GM12878 (cell line): ENCODE results near the gene SCGN. TPM values are rescaled to one million over a fixed set of nuclear protein-coding genes. Genes with fewer than 3 reads are reported as not detected.

ENCODE experiments used
- ATAC-seq: fragments of 200-7000 bp; cut with Tn5 transposase; 3 replicates; pipeline ENCODE4 v1.9.1; 2020; ENCODE audit warnings: mild to moderate bottlenecking, moderate library complexity
- BruUV-seq: library from RNA; stranded (reverse); fragments of 400-500 nt; replicated peaks from 2 replicates; lab custom pipeline; 2021; lab: Mats Ljungman, UMichigan
- CTCF ChIA-PET: fragments of 300-600 bp; sonication (Branson Sonifier 250); formaldehyde crosslinking; extraction: SDS; loops from one replicate; lab custom pipeline; 2021; ENCODE audit warnings: inconsistent platforms; lab: Yijun Ruan, JAX
- POLR2A ChIA-PET: fragments of 350-600 bp; formaldehyde crosslinking; extraction: SDS; loops from one replicate; lab custom pipeline; 2021; ENCODE audit warnings: inconsistent platforms; lab: Charles Lee
- RAD21 ChIA-PET: fragments of 300-600 bp; sonication (Branson Sonifier 250); formaldehyde crosslinking; loops from one replicate; lab custom pipeline; 2023; ENCODE audit warnings: antibody characterized with exemption; ENCODE audit not compliant: unreplicated experiment; lab: Charles Lee
- SMC1A ChIA-PET: fragments of 300-600 bp; sonication (Branson Sonifier 250); formaldehyde crosslinking; loops from one replicate; lab custom pipeline; 2023; ENCODE audit not compliant: unreplicated experiment, uncharacterized antibody; lab: Charles Lee
- DNase-seq: peaks from one replicate; pipeline ENCODE4 v3.0.0-alpha.2; 2011; ENCODE audit warnings: low read depth, low spot score
- FAIRE-seq: peaks from 3 replicates; lab custom pipeline; 2011; peaks lifted over from hg19 to GRCh38; lab: Jason Lieb, UNC
- H2AFZ ChIP-seq: 2 replicates; pipeline ENCODE4 v1.6.0; 2011; ENCODE audit warnings: low read depth, low read length, control low read depth; ENCODE audit not compliant: control insufficient read depth
- H3K27ac ChIP-seq: 2 replicates; pipeline ENCODE4 v1.5.1; 2011; ENCODE audit warnings: control low read depth; ENCODE audit not compliant: control insufficient read depth, insufficient read depth
- H3K27me3 ChIP-seq, 2 experiments: replicated peaks in 1 of 2; 2 replicates each; pipeline versions ENCODE4 v1.6.0 to v1.6.1; 2011; ENCODE audit warnings: low read length in 1 of 2; ENCODE audit not compliant: control insufficient read depth in 2 of 2, insufficient read depth in 2 of 2
- H3K36me3 ChIP-seq, 2 experiments: 2 replicates each; pipeline ENCODE4 v1.5.1; 2011; ENCODE audit warnings: low read length in 1 of 2; ENCODE audit not compliant: control insufficient read depth in 2 of 2, insufficient read depth in 2 of 2
- H3K4me1 ChIP-seq: 2 replicates; pipeline ENCODE4 v1.6.1; 2011; ENCODE audit warnings: mild to moderate bottlenecking, low read length, moderate library complexity, mixed read lengths; ENCODE audit not compliant: control insufficient read depth, insufficient read depth
- H3K4me2 ChIP-seq: 2 replicates; pipeline ENCODE4 v1.6.0; 2011; ENCODE audit warnings: control low read depth; ENCODE audit not compliant: control insufficient read depth, insufficient read depth
- H3K4me3 ChIP-seq: fragments of 200-600 bp; sonication (generic); 2 replicates; pipeline ENCODE4 v1.5.1; 2016
- H3K79me2 ChIP-seq: 2 replicates; pipeline ENCODE4 v1.6.0; 2011; ENCODE audit warnings: low read length; ENCODE audit not compliant: control insufficient read depth, insufficient read depth
- H3K9ac ChIP-seq: 2 replicates; pipeline ENCODE4 v1.8.0; 2011; ENCODE audit warnings: low read length, control low read depth, mixed read lengths; ENCODE audit not compliant: control insufficient read depth, insufficient read depth
- H3K9me3 ChIP-seq: replicated peaks from 3 replicates; pipeline ENCODE4 v1.5.1; 2011; ENCODE audit warnings: mild to moderate bottlenecking, low read length; ENCODE audit not compliant: control insufficient read depth, insufficient read depth
- H4K20me1 ChIP-seq: 2 replicates; pipeline ENCODE4 v1.6.0; 2011; ENCODE audit not compliant: control insufficient read depth, insufficient read depth
- CBX5 ChIP-seq: sonication (generic); IDR thresholded peaks from 2 replicates; pipeline ENCODE4 v1.6.1; 2016; ENCODE audit warnings: low read depth, moderate library complexity, mild to moderate bottlenecking, inconsistent platforms
- DPF2 ChIP-seq: fragments of 450-650 bp; IDR thresholded peaks from 2 replicates; pipeline ENCODE4 v1.6.1; 2017; ENCODE audit warnings: mild to moderate bottlenecking
- FOXK2 ChIP-seq: fragments of 450-650 bp; IDR thresholded peaks from 2 replicates; pipeline ENCODE4 v1.6.1; 2017; ENCODE audit warnings: mild to moderate bottlenecking, moderate library complexity
- HDGF ChIP-seq: fragments of 450-650 bp; IDR thresholded peaks from 2 replicates; pipeline ENCODE4 v1.6.1; 2016; ENCODE audit warnings: antibody characterized with exemption
- KDM1A ChIP-seq: fragments of 200-600 bp; sonication (generic); IDR thresholded peaks from 2 replicates; pipeline ENCODE4 v1.6.1; 2016; ENCODE audit warnings: borderline replicate concordance
- MTA3 ChIP-seq: IDR thresholded peaks from 2 replicates; pipeline ENCODE4 v1.6.1; 2012; ENCODE audit warnings: low read length, inconsistent platforms, borderline replicate concordance
- MXI1 ChIP-seq: fragments of 150-350 bp; IDR thresholded peaks from 2 replicates; pipeline ENCODE4 v1.6.1; 2011; ENCODE audit warnings: low read depth, mild to moderate bottlenecking, inconsistent platforms, low read length, improper control_type of control experiment
- TBL1XR1 ChIP-seq: IDR thresholded peaks from 2 replicates; pipeline ENCODE4 v1.6.1; 2012; ENCODE audit warnings: low read depth, low read length, improper control_type of control experiment
- TCF12 ChIP-seq: IDR thresholded peaks from 2 replicates; pipeline ENCODE4 v1.6.1; 2011; ENCODE audit warnings: low read depth, mild to moderate bottlenecking, low read length
- YBX1 ChIP-seq: fragments of 450-650 bp; IDR thresholded peaks from 2 replicates; pipeline ENCODE4 v1.6.1; 2016; ENCODE audit warnings: antibody characterized with exemption
- ZBED1 ChIP-seq: IDR thresholded peaks from 2 replicates; pipeline ENCODE4 v1.6.1; 2016; ENCODE audit warnings: borderline replicate concordance
- ZNF207 ChIP-seq: fragments of 450-650 bp; IDR thresholded peaks from 2 replicates; pipeline ENCODE4 v1.6.1; 2014; ENCODE audit warnings: antibody characterized with exemption, mild to moderate bottlenecking, borderline replicate concordance
- WGBS: methylation state at CpG from one replicate; pipeline ENCODE4 v1.1.6; 2016; ENCODE audit warnings: low lambda C conversion rate; ENCODE audit not compliant: insufficient replicate concordance, insufficient coverage; ENCODE audit errors: missing lambda C conversion rate; 5-methylcytosine and 5-hydroxymethylcytosine counted together
- in situ Hi-C: fragments of 300-500 bp; cut with MboI; formaldehyde crosslinking; loops from 9 replicates; pipeline ENCODE4 v1.14.3; 2018; ENCODE audit warnings: mixed read lengths
- intact Hi-C: fragments of 100-400 bp; cut with micrococcal nuclease; formaldehyde crosslinking; loops from one replicate; pipeline ENCODE4 v1.14.2; 2022; ENCODE audit not compliant: unreplicated experiment
- polyA plus RNA-seq, 11 experiments: library from polyadenylated mRNA; depleted of rRNA in 4 of 11; unstranded in 6 of 11; stranded (reverse) in 5 of 11; fragments of >200 nt; fragmentation: Nextera tagmentation in 4 of 11; fragmentation: Illumina TruSeq in 1 of 11; extraction: Ambion mirVana in 4 of 11; extraction: Trizol in 1 of 11; gene quantifications; 1 replicate in 1 of 11; 2 replicates in 10 of 11; pipeline versions ENCODE4 v1.2.1 to v1.2.3, GENCODE V29; 2011 to 2016; ENCODE audit warnings: inconsistent platforms in 2 of 11, missing spikeins in 2 of 11, low read depth in 1 of 11
- total RNA-seq, 4 experiments: library from RNA; depleted of rRNA in 3 of 4; stranded (reverse); fragments of >200 nt in 3 of 4; fragmentation: Illumina TruSeq in 1 of 4; extraction: Trizol in 1 of 4; gene quantifications; 2 replicates each; pipeline versions ENCODE4 v1.2.1 to v1.2.3, GENCODE V29; 2013 to 2021
- TF ChIP-seq, protein P1 (sequence below): fragments of 450-650 bp; formaldehyde crosslinking; IDR thresholded peaks from 2 replicates; pipeline ENCODE4 v1.4.0; 2020; ENCODE audit warnings: mild to moderate bottlenecking, moderate library complexity
- TF ChIP-seq, protein P2 (sequence below): IDR thresholded peaks from 2 replicates; pipeline ENCODE4 v1.6.1; 2011; ENCODE audit warnings: low read depth, mild to moderate bottlenecking, low read length, moderate library complexity, borderline replicate concordance; ENCODE audit errors: extremely low read depth

Gene SCGN
- total and polyA plus RNA-seq, 10 of the 15 experiments (the other 5 are each of a cell fraction or from before 2014, with no cell fraction given): not detected

DNA sequence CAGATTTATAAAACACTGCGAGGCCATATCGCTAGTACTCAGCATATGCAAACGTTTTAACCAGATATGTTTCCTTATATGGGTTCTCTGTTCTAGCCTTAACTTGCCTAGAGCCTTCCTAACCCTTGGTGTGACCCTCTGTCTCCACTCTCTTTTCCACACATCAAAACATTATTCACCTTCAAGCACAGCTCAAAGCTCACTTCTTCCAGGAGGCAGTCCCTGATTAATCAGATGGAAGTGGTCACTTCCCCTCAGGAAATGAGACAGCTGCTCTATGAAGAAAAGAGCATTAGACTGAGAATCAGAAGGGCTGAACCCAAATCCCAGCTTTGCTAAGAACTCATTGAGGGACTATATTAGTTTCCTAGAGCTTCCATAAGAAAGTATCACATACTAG is 62.8 kb downstream of the SCGN start:
- ChIA-PET RAD21 (no interaction called here), SMC1A (interaction anchor here (0.7 to 1.9 kb wide), 3 partner anchors 12 to 491 kb away, joined by 3 to 6 read pairs (median 4); no protein-coding TSS in a partner anchor), POLR2A (no interaction called here), CTCF (interaction anchor here (1.9 to 2.8 kb wide), 2 partner anchors 277 to 491 kb away, joined by 5 to 17 read pairs; no protein-coding TSS in a partner anchor)
- H3K4me1 ChIP-seq: no peaks in the 10 kb centered on the region
- peaks cover 0 to 3% of the 10 kb centered on the region in 2 experiments; a peak in 1 of 4 replicates for H3K27me3 ChIP-seq
- 25% methylated on average over 3 of the region's 3 CpGs for WGBS
- intact Hi-C loops: loop anchor here (5.0 kb wide), 1 partner anchor 278 kb away; no protein-coding TSS in a partner anchor
- no peaks in the 10 kb centered on the region for H3K79me2 ChIP-seq
- H4K20me1 ChIP-seq: no peaks in the 10 kb centered on the region
- no peak overlapping the region for H2AFZ ChIP-seq
- no peak overlapping the region for H3K4me2 ChIP-seq
- TF ChIP-seq ZBED1 (no peak), FOXK2 (no peak)
- TF ChIP-seq, all 136 proteins: peak for 0
- no peak overlapping the region for H3K9ac ChIP-seq
- H3K9me3 ChIP-seq: no peaks in the 10 kb centered on the region
- no peak overlapping the region for H3K4me3 ChIP-seq
- no peak for ATAC-seq
- FAIRE-seq: no peak
- in situ Hi-C loops: loop anchor here (10.0 kb wide), 1 partner anchor 490 kb away; no protein-coding TSS in a partner anchor
- no peak overlapping the region for H3K27ac ChIP-seq
- no peak for DNase-seq
- no peaks in the 10 kb centered on the region for H3K36me3 ChIP-seq
- BruUV-seq: no TSS peak

DNA sequence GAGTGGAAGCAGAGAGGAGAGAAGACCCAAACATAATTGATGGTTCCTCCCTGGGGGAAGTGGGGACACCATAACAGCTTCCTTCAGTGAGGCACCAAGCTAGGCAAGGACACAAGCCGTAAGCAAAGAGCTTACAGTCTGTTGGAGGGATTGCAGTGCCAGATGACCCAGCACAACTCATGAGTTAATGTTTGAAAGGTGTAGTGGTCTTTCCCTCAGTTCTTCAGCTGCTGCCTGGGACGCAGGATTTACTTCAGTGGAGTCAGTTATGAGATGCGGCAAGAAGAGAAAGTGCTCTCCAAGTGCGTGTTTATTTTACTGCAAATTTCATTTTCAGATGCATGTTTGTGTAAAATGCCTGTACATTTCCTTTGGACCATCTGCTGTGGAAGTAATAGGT is 63.8 kb downstream of the SCGN start:
- ATAC-seq (no peak), FAIRE-seq (no peak), DNase-seq (no peak)
- peaks cover 0 to 3% of the 10 kb centered on the region in 2 experiments; a peak in 1 of 4 replicates for H3K27me3 ChIP-seq
- H3K4me2 ChIP-seq: no peak overlapping the region
- ChIA-PET SMC1A (interaction anchor here (0.8 to 1.9 kb wide), 4 partner anchors 13 to 492 kb away, joined by 3 to 6 read pairs (median 4); no protein-coding TSS in a partner anchor), CTCF (interaction anchor here (0.6 to 2.8 kb wide), 8 partner anchors 31 to 492 kb away, joined by 3 to 17 read pairs (median 4); no protein-coding TSS in a partner anchor), POLR2A (no interaction called here), RAD21 (interaction anchor here (1.2 kb wide), 1 partner anchor 493 kb away, joined by 7 read pairs; no protein-coding TSS in a partner anchor)
- 61% methylated on average over 4 of the region's 4 CpGs for WGBS
- no peak overlapping the region for H3K4me3 ChIP-seq
- H3K27ac ChIP-seq: no peak overlapping the region
- intact Hi-C loops: loop anchor here (5.0 kb wide), 1 partner anchor 277 kb away; no protein-coding TSS in a partner anchor
- no TSS peak for BruUV-seq
- in situ Hi-C loops: loop anchor here (10.0 kb wide), 1 partner anchor 491 kb away; no protein-coding TSS in a partner anchor
- H4K20me1 ChIP-seq: no peaks in the 10 kb centered on the region
- H3K9ac ChIP-seq: no peak overlapping the region
- no peaks in the 10 kb centered on the region for H3K4me1 ChIP-seq
- no peaks in the 10 kb centered on the region for H3K9me3 ChIP-seq
- H3K79me2 ChIP-seq: no peaks in the 10 kb centered on the region
- no peaks in the 10 kb centered on the region for H3K36me3 ChIP-seq
- H2AFZ ChIP-seq: no peak overlapping the region
- TF ChIP-seq TBL1XR1 (no peak), MTA3 (no peak), FOXK2 (no peak), YBX1 (no peak), CBX5 (no peak), DPF2 (no peak), MXI1 (no peak), HDGF (no peak), KDM1A (no peak), TCF12 (no peak), ZNF207 (no peak)
- TF ChIP-seq, protein P1, sequence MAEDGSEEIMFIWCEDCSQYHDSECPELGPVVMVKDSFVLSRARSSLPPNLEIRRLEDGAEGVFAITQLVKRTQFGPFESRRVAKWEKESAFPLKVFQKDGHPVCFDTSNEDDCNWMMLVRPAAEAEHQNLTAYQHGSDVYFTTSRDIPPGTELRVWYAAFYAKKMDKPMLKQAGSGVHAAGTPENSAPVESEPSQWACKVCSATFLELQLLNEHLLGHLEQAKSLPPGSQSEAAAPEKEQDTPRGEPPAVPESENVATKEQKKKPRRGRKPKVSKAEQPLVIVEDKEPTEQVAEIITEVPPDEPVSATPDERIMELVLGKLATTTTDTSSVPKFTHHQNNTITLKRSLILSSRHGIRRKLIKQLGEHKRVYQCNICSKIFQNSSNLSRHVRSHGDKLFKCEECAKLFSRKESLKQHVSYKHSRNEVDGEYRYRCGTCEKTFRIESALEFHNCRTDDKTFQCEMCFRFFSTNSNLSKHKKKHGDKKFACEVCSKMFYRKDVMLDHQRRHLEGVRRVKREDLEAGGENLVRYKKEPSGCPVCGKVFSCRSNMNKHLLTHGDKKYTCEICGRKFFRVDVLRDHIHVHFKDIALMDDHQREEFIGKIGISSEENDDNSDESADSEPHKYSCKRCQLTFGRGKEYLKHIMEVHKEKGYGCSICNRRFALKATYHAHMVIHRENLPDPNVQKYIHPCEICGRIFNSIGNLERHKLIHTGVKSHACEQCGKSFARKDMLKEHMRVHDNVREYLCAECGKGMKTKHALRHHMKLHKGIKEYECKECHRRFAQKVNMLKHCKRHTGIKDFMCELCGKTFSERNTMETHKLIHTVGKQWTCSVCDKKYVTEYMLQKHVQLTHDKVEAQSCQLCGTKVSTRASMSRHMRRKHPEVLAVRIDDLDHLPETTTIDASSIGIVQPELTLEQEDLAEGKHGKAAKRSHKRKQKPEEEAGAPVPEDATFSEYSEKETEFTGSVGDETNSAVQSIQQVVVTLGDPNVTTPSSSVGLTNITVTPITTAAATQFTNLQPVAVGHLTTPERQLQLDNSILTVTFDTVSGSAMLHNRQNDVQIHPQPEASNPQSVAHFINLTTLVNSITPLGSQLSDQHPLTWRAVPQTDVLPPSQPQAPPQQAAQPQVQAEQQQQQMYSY (CRISPR knock-in tag): no peak
- TF ChIP-seq, protein P2, sequence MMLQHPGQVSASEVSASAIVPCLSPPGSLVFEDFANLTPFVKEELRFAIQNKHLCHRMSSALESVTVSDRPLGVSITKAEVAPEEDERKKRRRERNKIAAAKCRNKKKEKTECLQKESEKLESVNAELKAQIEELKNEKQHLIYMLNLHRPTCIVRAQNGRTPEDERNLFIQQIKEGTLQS: no peak
